ENCODE results near the gene C12orf57. TPM values are rescaled to one million over a fixed set of nuclear protein-coding genes. Genes with fewer than 3 reads are reported as not detected.
A peak's percentile ranks its signal among the peaks of the same experiment; 100 is the strongest.
"Not testable (repeated sequence)": the region's sequence is repeated elsewhere in the genome, so short reads cannot be mapped to it uniquely, and the experiment has no call there.

The C12orf57 gene
- total and polyA plus RNA-seq, 2 experiments from 2014 or later = 208 to 260 TPM

- DNase-seq (ENCODE audit: low read depth in 1 of 2, low spot score in 1 of 2) = no peak
- no peak overlapping the region for H3K4me3 ChIP-seq
- H3K27me3 ChIP-seq = no peaks in the 10 kb centered on the region
- H3K9me3 ChIP-seq (ENCODE audit: low read depth) = no peaks in the 10 kb centered on the region
- no peak overlapping the region for H3K27ac ChIP-seq
- no peaks in the 10 kb centered on the region for H3K36me3 ChIP-seq
- TF ChIP-seq, protein P1, sequence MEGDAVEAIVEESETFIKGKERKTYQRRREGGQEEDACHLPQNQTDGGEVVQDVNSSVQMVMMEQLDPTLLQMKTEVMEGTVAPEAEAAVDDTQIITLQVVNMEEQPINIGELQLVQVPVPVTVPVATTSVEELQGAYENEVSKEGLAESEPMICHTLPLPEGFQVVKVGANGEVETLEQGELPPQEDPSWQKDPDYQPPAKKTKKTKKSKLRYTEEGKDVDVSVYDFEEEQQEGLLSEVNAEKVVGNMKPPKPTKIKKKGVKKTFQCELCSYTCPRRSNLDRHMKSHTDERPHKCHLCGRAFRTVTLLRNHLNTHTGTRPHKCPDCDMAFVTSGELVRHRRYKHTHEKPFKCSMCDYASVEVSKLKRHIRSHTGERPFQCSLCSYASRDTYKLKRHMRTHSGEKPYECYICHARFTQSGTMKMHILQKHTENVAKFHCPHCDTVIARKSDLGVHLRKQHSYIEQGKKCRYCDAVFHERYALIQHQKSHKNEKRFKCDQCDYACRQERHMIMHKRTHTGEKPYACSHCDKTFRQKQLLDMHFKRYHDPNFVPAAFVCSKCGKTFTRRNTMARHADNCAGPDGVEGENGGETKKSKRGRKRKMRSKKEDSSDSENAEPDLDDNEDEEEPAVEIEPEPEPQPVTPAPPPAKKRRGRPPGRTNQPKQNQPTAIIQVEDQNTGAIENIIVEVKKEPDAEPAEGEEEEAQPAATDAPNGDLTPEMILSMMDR (IDR thresholded peaks at IDR 0.05; ENCODE audit: low read depth, low read length) = no peak
- peaks cover 4% of the 10 kb centered on the region for H3K4me1 ChIP-seq (ENCODE audit: low read depth)
These were observed 41.4 kb upstream of the C12orf57 start for GRCh38 chr12:6902448-6902847.

GRCh38 chr12:6903722-6904121 lies 40.1 kb upstream of the C12orf57 start:
- no peaks in the 10 kb centered on the region for H3K36me3 ChIP-seq
- peaks cover 4% of the 10 kb centered on the region for H3K4me1 ChIP-seq (ENCODE audit: low read depth)
- H3K4me3 ChIP-seq = no peak overlapping the region
- H3K27ac ChIP-seq = no peak overlapping the region
- H3K27me3 ChIP-seq = no peaks in the 10 kb centered on the region
- H3K9me3 ChIP-seq (ENCODE audit: low read depth) = no peaks in the 10 kb centered on the region
- DNase-seq (ENCODE audit: low read depth in 1 of 2, low spot score in 1 of 2) = no peak
- TF ChIP-seq, protein P1 (IDR thresholded peaks at IDR 0.05; ENCODE audit: low read depth, low read length) = no peak

DNA sequence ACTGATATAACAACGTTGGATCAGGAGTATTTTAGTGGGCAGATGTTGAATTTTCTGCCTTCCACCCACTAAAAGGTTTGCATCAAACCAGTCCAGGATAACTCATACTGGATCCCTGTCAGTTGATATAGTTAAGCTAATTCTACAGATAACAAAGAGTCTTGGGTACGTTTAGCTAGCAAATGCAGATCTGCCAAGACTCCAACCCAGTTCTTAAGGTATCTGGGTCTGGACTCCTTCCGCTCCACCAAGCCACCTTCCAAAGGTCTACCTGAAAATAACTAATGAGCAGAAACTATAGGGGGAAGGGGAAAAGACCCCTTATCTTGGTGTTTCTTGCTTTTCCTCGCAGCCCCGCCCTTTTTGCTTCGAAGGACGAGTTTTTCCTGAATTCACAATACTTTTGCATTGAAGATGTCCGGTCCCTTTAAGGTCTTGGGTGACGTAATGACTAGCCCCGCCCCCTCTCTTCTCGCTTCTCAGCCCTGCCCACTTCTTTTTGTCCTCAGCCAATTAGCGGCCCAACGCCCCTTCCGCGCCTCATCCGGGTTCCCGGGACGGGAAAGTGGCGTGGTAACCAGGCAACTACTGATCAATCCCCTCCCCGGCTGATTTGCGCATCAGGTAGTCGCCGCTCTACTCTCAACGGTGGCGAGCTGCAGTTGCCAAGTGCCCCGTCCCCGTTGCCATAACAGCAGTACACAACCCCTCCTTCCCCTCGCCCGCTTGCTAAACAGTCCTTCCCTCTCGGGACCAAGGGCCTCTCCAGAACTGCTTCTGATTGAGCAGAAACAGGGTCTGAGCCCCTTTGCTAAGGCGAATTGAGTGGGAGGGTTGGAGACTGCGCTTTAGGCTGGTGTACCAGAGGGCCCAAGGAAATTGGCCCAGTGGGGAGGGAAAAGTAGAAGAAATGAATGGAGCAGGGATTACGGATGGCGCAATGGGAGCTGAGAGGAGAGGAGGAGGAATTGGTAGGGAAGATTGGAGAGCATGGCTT lies 39.2 kb upstream of the C12orf57 start, which contains the start of gene LRRC23:
TSS of gene LRRC23 (plus strand) at position 543 of the 997 bp plus-strand sequence. CDS start 812 bp downstream, outside the sequence.
- H3K4me3 ChIP-seq = peak within 1 kb of the TSS; percentile 70
- H3K27me3 ChIP-seq = no peaks in the 10 kb centered on the region
- TF ChIP-seq, protein P1 (IDR thresholded peaks at IDR 0.05; ENCODE audit: low read depth, low read length) = no peak
- H3K9me3 ChIP-seq (ENCODE audit: low read depth) = no peaks in the 10 kb centered on the region
- H3K36me3 ChIP-seq = no peaks in the 10 kb centered on the region
- H3K27ac ChIP-seq = peak within 1 kb of the TSS; percentile 60
- DNase-seq (ENCODE audit: low read depth in 1 of 2, low spot score in 1 of 2) = peak; percentile 96 to 98
- H3K4me1 ChIP-seq (ENCODE audit: low read depth) = peaks cover 4% of the 10 kb centered on the region

DNA sequence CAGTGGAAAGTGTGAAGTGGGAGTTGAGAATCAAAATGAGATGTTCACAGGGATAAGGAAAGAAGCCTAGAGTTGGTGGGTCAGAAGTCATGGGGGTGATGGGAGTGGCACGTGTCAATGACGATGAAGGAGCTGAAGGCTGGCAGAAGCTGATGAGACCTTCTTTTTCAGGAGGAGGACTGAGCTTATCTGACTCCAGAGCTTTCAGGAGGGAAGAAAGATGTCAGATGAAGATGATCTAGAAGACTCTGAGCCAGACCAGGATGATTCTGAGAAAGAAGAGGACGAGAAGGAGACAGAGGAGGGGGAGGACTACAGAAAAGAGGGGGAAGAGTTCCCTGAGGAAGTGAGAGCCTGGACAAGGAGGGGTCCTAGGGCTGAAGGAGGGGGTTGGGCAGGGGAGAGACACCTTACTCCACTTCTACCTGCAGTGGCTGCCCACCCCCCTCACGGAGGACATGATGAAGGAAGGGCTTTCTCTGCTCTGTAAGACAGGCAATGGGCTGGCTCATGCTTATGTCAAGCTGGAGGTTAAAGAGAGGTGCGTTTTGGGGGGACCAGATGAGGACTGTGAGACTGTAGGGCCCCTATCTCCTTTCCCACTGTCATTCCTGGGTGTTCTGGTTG lies 38.3 kb upstream of the C12orf57 start:
- H3K27me3 ChIP-seq = no peaks in the 10 kb centered on the region
- no peaks in the 10 kb centered on the region for H3K9me3 ChIP-seq (ENCODE audit: low read depth)
- no peaks in the 10 kb centered on the region for H3K36me3 ChIP-seq
- no peak for DNase-seq (ENCODE audit: low read depth in 1 of 2, low spot score in 1 of 2)
- TF ChIP-seq, protein P1 (IDR thresholded peaks at IDR 0.05; ENCODE audit: low read depth, low read length) = no peak
- peaks cover 4% of the 10 kb centered on the region for H3K4me1 ChIP-seq (ENCODE audit: low read depth)
- no peak overlapping the region for H3K27ac ChIP-seq
- peak overlapping the region; percentile 70 for H3K4me3 ChIP-seq

DNA sequence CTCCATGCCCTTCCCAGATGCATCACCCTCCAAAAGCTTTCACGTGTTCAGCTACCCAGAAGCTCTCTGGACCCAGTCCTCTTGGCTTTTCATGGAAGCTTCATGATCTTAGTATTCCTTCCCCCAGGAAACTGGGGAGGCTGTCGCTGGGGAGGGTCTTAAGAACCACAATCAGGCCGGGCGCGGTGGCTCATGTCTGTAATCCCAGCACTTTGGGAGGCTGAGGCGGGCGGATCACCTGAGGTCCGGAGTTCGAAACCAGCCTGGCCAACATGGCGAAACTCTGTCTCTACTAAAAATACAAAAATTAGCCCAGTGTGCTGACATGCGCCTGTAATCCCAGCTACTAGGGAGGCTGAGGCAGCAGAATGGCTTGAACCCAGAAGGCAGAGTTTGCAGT lies 35.7 kb upstream of the C12orf57 start:
- H3K36me3 ChIP-seq; H3K27ac ChIP-seq; H3K4me3 ChIP-seq; H3K27me3 ChIP-seq; DNase-seq (ENCODE audit: low read depth in 1 of 2, low spot score in 1 of 2); H3K9me3 ChIP-seq (ENCODE audit: low read depth); H3K4me1 ChIP-seq (ENCODE audit: low read depth): not testable (repeated sequence)
